Liver (tissue), 9 donors: ENCODE measurements around the gene B4GALT2. TPM values are rescaled to one million over a fixed set of nuclear protein-coding genes. Genes with fewer than 3 reads are reported as not detected.

Source experiments
- DNase-seq: peaks from one replicate; pipeline ENCODE4 v3.0.0-alpha.2; 2017; ENCODE audit warnings: low spot score
- H3K27ac ChIP-seq, 2 donors: one replicate each; pipeline ENCODE4 v1.7.0; 2013; ENCODE audit warnings: inconsistent platforms in 2 of 2, low read length in 2 of 2, control low read depth in 1 of 2, low read depth in 1 of 2, mild to moderate bottlenecking in 1 of 2
- H3K27me3 ChIP-seq, 4 donors: one replicate each; pipeline versions ENCODE4 v1.6.1 to v1.7.0; 2013; ENCODE audit warnings: low read length in 3 of 4, inconsistent platforms in 1 of 4, mild to moderate bottlenecking in 1 of 4, moderate library complexity in 1 of 4; ENCODE audit not compliant: control insufficient read depth in 4 of 4, insufficient read depth in 4 of 4
- H3K36me3 ChIP-seq, 4 donors: one replicate each; pipeline versions ENCODE4 v1.6.1 to v1.7.0; 2013; ENCODE audit warnings: low read length in 3 of 4, mild to moderate bottlenecking in 3 of 4, low read depth in 1 of 4, moderate library complexity in 1 of 4; ENCODE audit not compliant: control insufficient read depth in 4 of 4, insufficient read depth in 3 of 4
- H3K4me1 ChIP-seq, 4 donors: one replicate each; pipeline versions ENCODE4 v1.6.1 to v1.7.0; 2013; ENCODE audit warnings: low read length in 3 of 4, mild to moderate bottlenecking in 3 of 4, moderate library complexity in 1 of 4; ENCODE audit not compliant: control insufficient read depth in 4 of 4, insufficient read depth in 4 of 4
- H3K4me3 ChIP-seq, 3 donors: one replicate each; pipeline versions ENCODE4 v1.6.1 to v1.7.0; 2013; ENCODE audit warnings: low read length in 3 of 3, control low read depth in 1 of 3, low read depth in 1 of 3, mild to moderate bottlenecking in 1 of 3
- H3K9ac ChIP-seq, 2 donors: one replicate each; pipeline ENCODE4 v1.7.0; 2013; ENCODE audit warnings: low read length in 2 of 2, mild to moderate bottlenecking in 2 of 2, moderate library complexity in 2 of 2, control low read depth in 1 of 2, low read depth in 1 of 2
- H3K9me3 ChIP-seq, 4 donors: one replicate each; pipeline versions ENCODE4 v1.6.1 to v1.7.0; 2013; ENCODE audit warnings: low read length in 3 of 4; ENCODE audit not compliant: control insufficient read depth in 4 of 4
- EGR1 ChIP-seq, 2 donors: IDR thresholded peaks; 2 replicates each; pipeline ENCODE4 v1.6.1; 2016 to 2018; ENCODE audit warnings: antibody characterized with exemption in 2 of 2, low read depth in 2 of 2
- FOXA1 ChIP-seq: IDR thresholded peaks from 2 replicates; pipeline ENCODE4 v1.6.1; 2016; ENCODE audit warnings: antibody characterized with exemption
- FOXA2 ChIP-seq: IDR thresholded peaks from 2 replicates; pipeline ENCODE4 v1.6.1; 2016; ENCODE audit warnings: antibody characterized with exemption
- GABPA ChIP-seq, 2 donors: IDR thresholded peaks in 1 of 2; conservative IDR thresholded peaks in 1 of 2; 2 replicates each; pipeline ENCODE4 v1.6.1; 2016; ENCODE audit warnings: antibody characterized with exemption in 2 of 2, mild to moderate bottlenecking in 1 of 2, moderate library complexity in 1 of 2
- HNF4A ChIP-seq, 2 donors: conservative IDR thresholded peaks; 2 replicates each; pipeline ENCODE4 v1.6.1; 2016; ENCODE audit warnings: antibody characterized with exemption in 2 of 2, mild to moderate bottlenecking in 2 of 2
- HNF4G ChIP-seq: IDR thresholded peaks from 2 replicates; pipeline ENCODE4 v1.6.1; 2016; ENCODE audit warnings: antibody characterized with exemption
- JUND ChIP-seq, 2 donors: IDR thresholded peaks; 2 replicates each; pipeline ENCODE4 v1.6.1; 2016; ENCODE audit warnings: antibody characterized with exemption in 2 of 2
- NR2F2 ChIP-seq: IDR thresholded peaks from 2 replicates; pipeline ENCODE4 v1.6.1; 2016; ENCODE audit warnings: antibody characterized with exemption
- RAD21 ChIP-seq, 2 donors: IDR thresholded peaks; 2 replicates each; pipeline ENCODE4 v1.6.1; 2016; ENCODE audit warnings: antibody characterized with exemption in 2 of 2, mild to moderate bottlenecking in 2 of 2
- REST ChIP-seq: IDR thresholded peaks from 2 replicates; pipeline ENCODE4 v1.6.1; 2016; ENCODE audit warnings: antibody characterized with exemption, mild to moderate bottlenecking
- RXRA ChIP-seq, 2 donors: IDR thresholded peaks; 2 replicates each; pipeline ENCODE4 v1.6.1; 2017 to 2018; ENCODE audit warnings: antibody characterized with exemption in 2 of 2, mild to moderate bottlenecking in 1 of 2
- SP1 ChIP-seq: IDR thresholded peaks from 2 replicates; pipeline ENCODE4 v1.6.1; 2018; ENCODE audit warnings: antibody characterized with exemption, mild to moderate bottlenecking
- TAF1 ChIP-seq: conservative IDR thresholded peaks from 2 replicates; pipeline ENCODE4 v1.6.1; 2016; ENCODE audit warnings: antibody characterized with exemption, mild to moderate bottlenecking
- YY1 ChIP-seq: IDR thresholded peaks from 2 replicates; pipeline ENCODE4 v1.6.1; 2016; ENCODE audit warnings: antibody characterized with exemption, mild to moderate bottlenecking
- ZBTB33 ChIP-seq: IDR thresholded peaks from 2 replicates; pipeline ENCODE4 v1.6.1; 2016; ENCODE audit warnings: antibody characterized with exemption
- WGBS: extraction: QIAGEN DNeasy Blood & Tissue Kit; methylation state at CpG from one replicate; pipeline ENCODE4 v1.1.7; 2013; 5-methylcytosine and 5-hydroxymethylcytosine counted together
- polyA plus RNA-seq, 2 donors: library from polyadenylated mRNA; stranded (reverse) in 1 of 2; unstranded in 1 of 2; fragments of 200-250 nt in 1 of 2; fragments of >200 nt in 1 of 2; fragmentation: Nextera tagmentation in 1 of 2; extraction: Ambion mirVana in 1 of 2; gene quantifications; one replicate each; pipeline versions ENCODE4 v1.2.1 to v1.2.3, GENCODE V29; 2013 to 2015
- total RNA-seq, 2 donors: library from RNA; depleted of rRNA; stranded (reverse); fragments of >200 nt; gene quantifications; one replicate each; pipeline ENCODE4 v1.2.3, GENCODE V29; 2014
- TF ChIP-seq, protein P1 (sequence below): IDR thresholded peaks from 2 replicates; pipeline ENCODE4 v1.6.1; 2016; ENCODE audit warnings: antibody characterized with exemption
- TF ChIP-seq, protein P2 (sequence below): fragments of 150-350 bp; IDR thresholded peaks from 2 replicates; pipeline ENCODE4 v1.5.1; 2017; ENCODE audit warnings: improper control_type of control experiment, low read depth, low read length; ENCODE audit not compliant: missing input control
- TF ChIP-seq, protein P3 (sequence below): IDR thresholded peaks from 2 replicates; pipeline ENCODE4 v1.6.1; 2016; ENCODE audit warnings: antibody characterized with exemption
- donor health status: healthy.
- donor health status: healthy.
- donor health status: healthy.
- donor health status: healthy.
- donor health status: healthy.

Gene B4GALT2
- total and polyA plus RNA-seq, 4 donors: 2.9 to 31.5 (median 16.1) TPM

DNA sequence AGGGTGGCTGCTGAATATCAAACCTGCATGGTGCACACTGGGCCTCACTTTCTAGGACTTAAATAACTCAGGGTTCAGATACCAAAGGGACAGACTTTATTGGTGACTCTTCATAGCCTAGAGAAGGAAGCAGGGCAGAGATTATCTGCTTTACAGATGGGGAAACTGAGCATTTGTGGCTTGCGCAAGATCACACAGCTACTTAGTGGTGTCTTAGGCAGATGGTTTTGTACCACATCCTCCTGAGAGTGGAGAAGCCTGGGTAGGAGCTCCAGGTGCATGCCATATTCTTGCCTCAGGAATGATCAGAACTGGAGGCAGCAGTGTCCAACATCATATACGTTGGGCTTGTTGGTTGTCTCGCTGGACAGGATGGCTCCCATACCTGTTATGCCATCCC, 16.0 kb upstream of the B4GALT2 start:
- no peak for DNase-seq
- no peak overlapping the region for H3K4me3 ChIP-seq
- H3K27me3 ChIP-seq: no peaks in the 10 kb centered on the region
- H3K36me3 ChIP-seq: peaks cover 6 to 69% (median 19%) of the 10 kb centered on the region in 4 donors
- H3K27ac ChIP-seq: no peak overlapping the region
- H3K4me1 ChIP-seq: no peaks in the 10 kb centered on the region
- H3K9me3 ChIP-seq: no peaks in the 10 kb centered on the region
- 98% methylated on average over 3 of the region's 3 CpGs for WGBS
- no peak overlapping the region for H3K9ac ChIP-seq
- TF ChIP-seq HNF4A (conservative IDR thresholded peaks at IDR 0.05) (no peak), YY1 (no peak), FOXA1 (no peak), JUND (IDR thresholded peaks at IDR 0.05) (no peak), HNF4G (no peak), RAD21 (IDR thresholded peaks at IDR 0.05) (no peak), GABPA (IDR thresholded peaks at IDR 0.05 in 1 of 2, conservative IDR thresholded peaks at IDR 0.05 in 1 of 2) (no peak), SP1 (no peak), TAF1 (no peak), EGR1 (IDR thresholded peaks at IDR 0.05; ENCODE audit: low read depth in 2 of 2) (no peak), REST (no peak), FOXA2 (no peak), ZBTB33 (no peak), NR2F2 (no peak), RXRA (IDR thresholded peaks at IDR 0.05) (no peak)
- TF ChIP-seq, protein P1, sequence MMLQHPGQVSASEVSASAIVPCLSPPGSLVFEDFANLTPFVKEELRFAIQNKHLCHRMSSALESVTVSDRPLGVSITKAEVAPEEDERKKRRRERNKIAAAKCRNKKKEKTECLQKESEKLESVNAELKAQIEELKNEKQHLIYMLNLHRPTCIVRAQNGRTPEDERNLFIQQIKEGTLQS: no peak
- TF ChIP-seq, protein P2, sequence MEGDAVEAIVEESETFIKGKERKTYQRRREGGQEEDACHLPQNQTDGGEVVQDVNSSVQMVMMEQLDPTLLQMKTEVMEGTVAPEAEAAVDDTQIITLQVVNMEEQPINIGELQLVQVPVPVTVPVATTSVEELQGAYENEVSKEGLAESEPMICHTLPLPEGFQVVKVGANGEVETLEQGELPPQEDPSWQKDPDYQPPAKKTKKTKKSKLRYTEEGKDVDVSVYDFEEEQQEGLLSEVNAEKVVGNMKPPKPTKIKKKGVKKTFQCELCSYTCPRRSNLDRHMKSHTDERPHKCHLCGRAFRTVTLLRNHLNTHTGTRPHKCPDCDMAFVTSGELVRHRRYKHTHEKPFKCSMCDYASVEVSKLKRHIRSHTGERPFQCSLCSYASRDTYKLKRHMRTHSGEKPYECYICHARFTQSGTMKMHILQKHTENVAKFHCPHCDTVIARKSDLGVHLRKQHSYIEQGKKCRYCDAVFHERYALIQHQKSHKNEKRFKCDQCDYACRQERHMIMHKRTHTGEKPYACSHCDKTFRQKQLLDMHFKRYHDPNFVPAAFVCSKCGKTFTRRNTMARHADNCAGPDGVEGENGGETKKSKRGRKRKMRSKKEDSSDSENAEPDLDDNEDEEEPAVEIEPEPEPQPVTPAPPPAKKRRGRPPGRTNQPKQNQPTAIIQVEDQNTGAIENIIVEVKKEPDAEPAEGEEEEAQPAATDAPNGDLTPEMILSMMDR: no peak
- TF ChIP-seq, protein P3, sequence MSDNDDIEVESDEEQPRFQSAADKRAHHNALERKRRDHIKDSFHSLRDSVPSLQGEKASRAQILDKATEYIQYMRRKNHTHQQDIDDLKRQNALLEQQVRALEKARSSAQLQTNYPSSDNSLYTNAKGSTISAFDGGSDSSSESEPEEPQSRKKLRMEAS: no peak
